IPS-18c (cell line): ENCODE measurements around the gene FOXJ1.
"Not testable (repeated sequence)": the region's sequence is repeated elsewhere in the genome, so short reads cannot be mapped to it uniquely, and the experiment has no call there.

Experiments
- H3K4me3 ChIP-seq: 2 replicates; pipeline ENCODE4 v1.7.0; 2013; ENCODE audit warnings: low read depth, mild to moderate bottlenecking, low read length, moderate library complexity; ENCODE audit not compliant: insufficient read depth
- H3K9me3 ChIP-seq: one replicate; pipeline ENCODE4 v1.6.1; 2013; ENCODE audit warnings: mild to moderate bottlenecking, low read length, moderate library complexity; ENCODE audit not compliant: control insufficient read depth, insufficient read depth

The FOXJ1 gene, protein sequence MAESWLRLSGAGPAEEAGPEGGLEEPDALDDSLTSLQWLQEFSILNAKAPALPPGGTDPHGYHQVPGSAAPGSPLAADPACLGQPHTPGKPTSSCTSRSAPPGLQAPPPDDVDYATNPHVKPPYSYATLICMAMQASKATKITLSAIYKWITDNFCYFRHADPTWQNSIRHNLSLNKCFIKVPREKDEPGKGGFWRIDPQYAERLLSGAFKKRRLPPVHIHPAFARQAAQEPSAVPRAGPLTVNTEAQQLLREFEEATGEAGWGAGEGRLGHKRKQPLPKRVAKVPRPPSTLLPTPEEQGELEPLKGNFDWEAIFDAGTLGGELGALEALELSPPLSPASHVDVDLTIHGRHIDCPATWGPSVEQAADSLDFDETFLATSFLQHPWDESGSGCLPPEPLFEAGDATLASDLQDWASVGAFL

DNA sequence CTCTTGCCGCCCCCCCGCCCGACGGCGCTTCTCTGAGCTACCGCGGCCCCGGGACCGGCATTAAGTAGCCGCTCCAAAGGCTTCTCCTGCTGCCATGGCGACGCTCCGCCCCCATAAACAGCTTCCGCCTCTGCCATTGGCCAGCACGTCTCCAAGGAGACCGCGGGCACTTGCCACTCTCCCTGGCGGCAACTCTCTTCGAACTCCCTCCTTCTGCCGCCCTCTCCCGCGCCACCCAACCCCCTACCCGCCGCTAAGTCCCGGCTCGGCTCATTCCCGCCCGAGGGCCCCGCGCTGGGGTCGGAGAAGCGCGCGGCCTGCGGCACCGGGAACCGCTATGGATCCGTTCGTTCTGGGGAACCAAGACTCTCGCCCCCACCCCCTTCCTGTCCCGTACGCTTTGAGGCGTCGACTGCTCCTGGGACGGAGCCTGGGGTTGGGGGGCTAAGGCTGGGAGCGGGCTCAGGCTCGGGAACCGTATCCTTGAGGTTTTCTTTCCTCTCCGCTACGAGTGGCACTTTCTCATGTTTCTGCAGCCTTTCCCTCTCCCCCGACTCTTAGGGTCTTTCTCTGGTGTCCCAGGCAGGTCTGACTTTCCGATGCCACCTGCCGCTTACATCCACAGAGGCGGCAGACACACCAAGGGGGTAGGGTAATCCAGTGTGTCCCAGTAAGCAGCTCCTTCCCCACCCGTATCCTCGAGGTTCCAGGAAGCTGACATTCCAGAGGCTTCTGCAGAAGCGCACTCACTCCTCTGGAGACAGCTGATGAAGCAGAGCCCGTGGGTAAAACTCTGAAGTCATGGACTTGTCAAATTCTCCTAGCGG, at the start of gene FOXJ1:
Gene FOXJ1 (minus strand): TSS at position 34 of the 827 bp plus-strand sequence. CDS start 850 bp downstream, outside the sequence.
- peak within 1 kb of the TSS; percentile 70 for H3K4me3 ChIP-seq
- H3K9me3 ChIP-seq = no peaks in the 10 kb centered on the region

DNA sequence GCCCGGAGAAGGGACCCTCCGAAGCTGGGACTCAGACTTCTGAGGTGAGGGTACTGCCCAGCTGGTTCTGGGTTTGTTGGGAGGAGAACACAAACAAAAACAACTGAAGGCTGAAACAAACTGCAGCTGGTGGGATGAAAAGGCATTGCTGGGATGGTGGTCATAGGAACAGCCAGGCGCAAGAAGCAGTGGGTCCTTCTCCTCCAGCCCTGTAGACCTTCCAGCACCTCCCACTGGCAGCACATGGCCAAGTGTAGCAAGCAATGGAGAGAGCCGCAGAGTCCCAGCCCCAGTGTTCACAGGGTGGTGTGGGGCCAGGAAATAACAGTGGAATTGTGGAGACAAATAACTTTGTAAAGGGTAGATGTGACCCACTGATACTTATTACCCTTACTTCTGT, 48.7 kb upstream of the FOXJ1 start:
- Histone ChIP-seq H3K9me3 (no peaks in the 10 kb centered on the region), H3K4me3 (no peak overlapping the region)

DNA sequence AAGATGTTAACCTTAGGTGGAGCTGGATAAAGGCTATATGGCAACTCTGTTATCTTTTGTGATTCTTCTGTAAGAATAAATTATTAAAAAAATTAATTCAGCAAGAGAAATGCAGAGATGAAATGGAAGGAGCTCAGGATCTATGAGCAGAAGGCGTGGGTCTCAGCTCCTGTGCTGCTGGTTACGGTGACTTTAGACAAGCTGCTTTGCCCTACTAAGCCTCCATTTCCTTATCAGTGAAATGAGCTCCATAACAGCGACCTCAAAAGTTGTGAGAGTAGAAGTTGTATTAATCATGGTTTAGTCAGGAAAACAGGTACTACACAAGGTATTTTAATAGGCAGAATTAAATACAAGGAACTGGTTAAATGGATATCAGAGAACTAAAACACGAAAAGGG, 48.2 kb upstream of the FOXJ1 start:
- Histone ChIP-seq H3K4me3 (no peak overlapping the region), H3K9me3 (no peaks in the 10 kb centered on the region)

DNA sequence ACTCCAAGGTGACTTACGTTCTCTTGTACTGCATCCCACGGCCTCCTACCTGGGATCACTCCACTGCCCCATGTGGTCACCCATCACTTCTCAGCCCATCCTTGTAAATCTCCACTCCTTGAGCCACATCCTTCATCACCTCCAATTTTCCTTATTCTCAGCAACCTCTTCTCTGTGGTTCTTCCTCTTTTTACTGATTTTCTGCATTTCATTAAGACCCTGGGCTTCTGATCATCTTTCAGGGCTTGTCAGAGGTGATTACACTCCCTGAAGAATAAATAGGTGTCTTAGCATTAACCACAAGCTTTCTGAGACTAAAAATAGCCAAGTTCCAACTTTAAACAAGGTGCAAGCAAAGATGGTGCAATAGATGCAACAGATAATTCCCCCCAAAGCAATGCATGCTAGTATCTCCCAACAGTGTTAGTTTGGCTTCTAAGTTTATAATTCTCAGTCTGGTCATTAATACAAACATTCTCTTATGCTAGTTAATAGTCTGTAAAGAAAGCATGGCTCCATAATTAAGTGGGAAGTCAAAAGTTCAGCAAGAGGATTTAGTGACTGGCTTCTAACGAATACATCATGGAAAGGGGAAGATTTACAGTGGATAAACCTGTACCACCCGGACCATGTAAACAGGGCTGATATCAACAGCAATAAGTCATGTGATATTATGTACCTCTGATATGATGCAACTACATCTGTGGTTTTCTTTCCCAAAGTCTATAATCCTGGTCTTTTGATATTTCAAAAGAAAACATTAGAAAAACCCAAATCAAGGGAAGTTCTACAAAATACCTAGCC, 47.4 kb upstream of the FOXJ1 start:
- H3K9me3 ChIP-seq = no peaks in the 10 kb centered on the region

DNA sequence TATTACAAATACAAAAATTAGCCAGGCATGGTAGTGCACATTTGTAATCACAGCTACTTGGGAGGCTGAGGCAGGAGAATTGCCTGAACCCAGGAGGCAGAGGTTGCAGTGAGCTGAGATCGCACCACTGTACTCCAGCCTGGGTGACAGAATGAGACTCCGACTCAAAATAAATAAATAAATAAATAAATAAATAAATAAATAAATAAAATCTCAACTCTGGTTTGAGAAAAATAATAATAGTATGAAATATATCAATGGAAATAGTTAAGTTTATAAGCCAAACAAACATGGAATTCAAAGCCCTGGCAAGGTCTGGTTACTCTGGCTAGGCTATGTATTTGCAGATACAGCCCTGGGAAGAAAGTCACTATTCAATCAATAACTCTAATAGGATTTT, 45.7 kb upstream of the FOXJ1 start:
- not testable (repeated sequence) for H3K9me3 ChIP-seq, H3K4me3 ChIP-seq

More for the DNA sequence above, 47.4 kb upstream of the FOXJ1 start:
- no peak overlapping the region for H3K4me3 ChIP-seq

DNA sequence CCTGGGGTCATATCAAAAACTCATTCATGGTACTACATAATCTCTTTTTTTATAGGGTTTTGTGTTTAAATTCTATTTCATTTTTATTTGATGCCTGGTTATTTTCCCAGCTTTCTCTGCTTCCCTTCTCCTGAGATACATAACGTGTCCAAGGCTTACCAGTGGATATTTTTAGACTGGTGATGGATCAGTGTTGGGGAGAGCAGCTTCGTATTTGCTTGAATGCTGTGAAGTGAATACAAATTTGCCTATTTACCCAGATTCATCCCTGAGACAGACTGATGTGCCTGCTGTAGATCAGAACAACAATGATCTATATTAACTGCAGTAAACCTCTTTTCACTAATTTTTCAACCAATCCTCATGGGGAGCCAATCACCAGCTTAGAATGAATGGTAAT, 43.2 kb upstream of the FOXJ1 start:
- Histone ChIP-seq H3K9me3 (no peaks in the 10 kb centered on the region), H3K4me3 (no peak overlapping the region)

DNA sequence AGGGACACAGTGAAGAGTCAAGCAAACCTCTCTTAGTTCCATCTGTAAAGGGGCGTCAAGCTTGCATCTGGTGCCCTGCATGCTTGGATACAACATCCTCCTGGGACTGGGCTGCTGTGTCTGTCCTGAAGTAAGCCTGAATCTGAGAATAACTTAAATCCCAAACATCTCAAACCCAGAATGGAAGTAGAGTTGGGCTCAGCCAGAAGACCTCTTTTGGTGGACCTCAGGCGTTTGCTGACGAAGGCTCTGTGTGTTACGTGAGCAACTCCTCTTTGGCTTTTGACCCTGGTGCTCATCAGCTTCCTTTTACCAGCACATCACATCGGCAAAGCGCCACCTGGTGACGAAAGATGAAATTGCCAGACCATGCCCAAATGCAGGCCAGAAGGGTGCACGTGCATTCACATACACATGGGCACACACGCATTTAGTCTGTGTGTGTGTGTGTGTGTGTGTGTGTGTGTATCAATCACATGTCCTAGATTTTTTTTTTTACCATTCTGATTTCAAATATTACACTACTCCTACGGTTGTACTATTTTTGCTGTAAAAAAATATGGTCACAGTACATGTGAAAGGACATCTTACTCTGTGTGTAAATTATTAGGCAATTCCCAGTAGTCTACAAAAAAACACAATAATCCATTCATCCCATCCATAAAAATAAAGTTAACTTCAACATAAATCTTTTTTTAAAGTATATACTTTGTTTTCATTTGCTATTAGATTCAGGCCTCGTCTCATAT, 41.1 kb upstream of the FOXJ1 start:
- H3K9me3 ChIP-seq = no peaks in the 10 kb centered on the region
- H3K4me3 ChIP-seq = no peak overlapping the region

DNA sequence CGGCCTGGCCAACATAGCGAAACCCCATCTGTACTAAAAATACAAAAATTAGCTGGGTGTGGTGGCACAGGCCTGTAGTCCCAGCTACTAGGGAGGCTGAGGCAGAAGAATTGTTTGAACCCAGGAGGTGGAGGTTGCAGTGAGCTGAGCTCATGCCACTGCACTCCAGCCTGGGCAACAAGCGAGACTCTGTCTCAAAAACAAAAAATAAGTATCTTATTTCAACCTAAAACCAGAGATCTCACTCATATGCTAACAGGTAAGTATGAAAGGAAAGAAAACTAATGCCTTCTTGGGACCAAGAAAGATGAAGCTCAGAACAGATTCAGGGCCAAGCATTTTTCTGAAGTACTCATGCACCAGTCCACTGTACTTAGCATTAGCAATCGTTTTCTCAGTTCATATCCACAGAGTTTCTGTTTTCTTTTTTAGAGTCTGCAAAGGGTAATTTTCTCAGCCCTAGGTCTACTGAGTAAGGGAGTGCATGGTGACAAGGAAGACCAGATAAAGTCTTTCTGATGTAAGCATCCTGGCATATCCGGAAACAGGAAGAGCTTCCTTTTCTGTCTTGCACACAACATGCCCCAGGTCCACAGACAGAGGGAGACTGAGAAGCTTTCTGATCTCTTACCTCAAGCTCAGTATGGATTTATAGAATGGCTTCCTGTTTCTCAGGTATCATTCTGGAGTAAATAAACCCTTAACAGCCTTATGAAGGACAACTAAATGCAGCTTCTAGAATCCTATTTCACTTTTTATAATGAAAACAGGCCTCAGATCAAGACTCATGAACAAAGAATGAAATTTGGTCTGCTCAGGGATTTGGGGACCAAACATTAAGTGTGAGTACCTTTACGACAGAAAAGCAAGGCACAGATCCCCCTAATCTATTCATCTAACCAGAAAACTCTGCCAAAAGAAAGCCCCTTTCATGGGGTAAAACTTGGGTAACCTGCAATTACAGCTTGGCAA, 38.7 kb upstream of the FOXJ1 start:
- Histone ChIP-seq H3K9me3 (no peaks in the 10 kb centered on the region), H3K4me3 (no peak overlapping the region)

DNA sequence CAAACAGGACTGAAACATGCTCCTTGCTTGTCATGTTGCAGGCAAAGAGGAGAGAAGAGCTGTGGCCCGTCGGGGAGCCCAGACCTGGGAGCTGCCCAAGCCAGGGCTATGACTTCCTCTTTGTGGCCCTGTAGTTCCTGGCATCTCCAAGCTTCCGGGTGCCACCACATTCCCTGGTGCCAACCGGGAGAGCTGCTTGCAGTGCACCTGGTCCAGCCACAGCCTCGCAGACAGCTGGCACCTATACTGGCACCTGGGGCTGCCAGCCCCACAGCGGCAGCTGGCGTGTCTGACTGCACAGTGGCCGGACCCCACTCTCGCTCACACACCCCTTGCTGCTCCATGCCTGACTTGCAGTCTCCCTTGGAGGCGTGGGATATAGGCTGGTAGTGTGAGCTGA, 37.1 kb upstream of the FOXJ1 start:
- no peaks in the 10 kb centered on the region for H3K9me3 ChIP-seq
- no peak overlapping the region for H3K4me3 ChIP-seq

DNA sequence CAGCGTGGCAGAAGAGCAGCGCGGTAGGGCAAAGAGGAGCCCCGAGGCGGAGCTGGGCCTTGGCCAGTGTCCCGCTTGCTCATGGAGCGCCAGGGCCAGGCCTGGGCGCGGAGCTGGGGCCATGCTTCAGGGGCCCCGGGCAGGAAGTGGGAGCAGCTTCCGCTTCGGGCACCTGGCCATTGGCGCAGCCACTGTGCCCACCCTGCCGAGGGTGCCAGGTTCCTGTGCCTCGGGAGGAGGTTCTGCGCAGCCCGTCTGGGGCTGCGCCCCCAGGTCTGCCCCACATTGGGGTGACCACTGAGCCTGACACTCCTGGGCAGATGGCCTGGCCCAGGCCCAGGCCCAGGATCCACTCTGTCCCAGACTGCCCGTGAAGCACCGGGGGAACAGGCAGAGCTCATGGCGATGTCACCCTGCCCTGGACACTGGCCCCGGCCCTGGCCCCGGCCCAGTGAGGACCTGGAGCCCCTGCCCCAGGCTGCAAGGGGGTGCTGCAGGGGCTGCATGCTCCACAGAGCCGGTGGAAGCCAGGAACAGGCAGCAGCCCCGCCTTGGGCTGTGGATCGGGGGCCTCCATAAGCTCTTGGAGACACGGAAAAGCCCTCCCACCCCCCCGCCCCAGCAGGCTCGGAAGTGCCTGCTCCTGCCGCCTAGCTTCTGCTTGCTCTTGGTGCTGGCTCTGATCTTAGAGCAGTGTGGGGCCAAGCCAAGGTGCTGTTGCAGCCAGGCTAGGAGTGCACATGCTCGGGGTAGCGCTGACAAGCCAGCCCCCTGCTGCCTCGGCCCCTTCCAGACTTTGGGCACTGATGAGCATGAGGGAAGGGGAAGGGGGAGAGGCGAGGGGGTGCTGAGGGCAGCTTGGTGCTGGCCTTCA, 35.9 kb upstream of the FOXJ1 start:
- Histone ChIP-seq H3K9me3 (no peaks in the 10 kb centered on the region), H3K4me3 (no peak overlapping the region)

DNA sequence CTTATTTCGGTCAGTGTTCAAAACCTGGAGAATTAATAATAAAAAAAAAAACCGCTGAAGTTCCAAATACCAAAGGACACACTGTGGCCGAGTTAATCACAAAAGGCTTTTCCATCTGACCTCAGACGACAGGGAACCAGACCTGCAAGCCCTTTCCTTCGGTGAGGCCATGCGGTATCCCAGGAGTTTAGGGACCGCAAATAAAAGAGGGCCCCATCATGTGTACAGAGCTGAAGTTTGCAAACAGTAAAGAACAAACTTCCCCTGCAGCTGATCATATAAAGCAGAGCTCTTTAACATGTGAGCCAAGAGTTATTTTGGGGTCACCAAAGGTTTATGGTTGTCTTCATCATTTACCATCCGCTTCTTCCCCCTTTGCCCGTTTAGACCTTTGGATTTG, 33.0 kb upstream of the FOXJ1 start:
- H3K9me3 ChIP-seq = no peaks in the 10 kb centered on the region
- H3K4me3 ChIP-seq = no peak overlapping the region

DNA sequence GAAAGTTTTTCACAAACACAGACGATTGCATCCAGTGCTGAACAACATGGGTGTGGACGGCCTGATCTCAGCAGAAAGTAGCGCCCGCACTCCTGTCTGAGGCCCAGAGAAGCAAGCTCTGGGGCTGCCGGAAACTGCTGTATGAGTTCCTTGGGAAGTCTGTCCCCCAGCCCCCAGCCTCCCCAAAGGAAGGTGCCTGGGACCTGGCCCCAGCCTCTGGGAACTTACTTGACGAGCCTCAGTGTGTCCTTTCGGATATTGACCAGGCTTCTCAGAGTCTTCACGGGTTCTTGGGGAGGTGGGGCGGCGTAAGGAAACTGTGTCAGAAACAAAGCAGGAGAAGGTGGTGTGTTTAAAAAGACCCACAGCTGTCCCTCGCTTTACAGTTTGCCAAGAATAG, 32.4 kb upstream of the FOXJ1 start:
- Histone ChIP-seq H3K9me3 (no peaks in the 10 kb centered on the region), H3K4me3 (no peak overlapping the region)

DNA sequence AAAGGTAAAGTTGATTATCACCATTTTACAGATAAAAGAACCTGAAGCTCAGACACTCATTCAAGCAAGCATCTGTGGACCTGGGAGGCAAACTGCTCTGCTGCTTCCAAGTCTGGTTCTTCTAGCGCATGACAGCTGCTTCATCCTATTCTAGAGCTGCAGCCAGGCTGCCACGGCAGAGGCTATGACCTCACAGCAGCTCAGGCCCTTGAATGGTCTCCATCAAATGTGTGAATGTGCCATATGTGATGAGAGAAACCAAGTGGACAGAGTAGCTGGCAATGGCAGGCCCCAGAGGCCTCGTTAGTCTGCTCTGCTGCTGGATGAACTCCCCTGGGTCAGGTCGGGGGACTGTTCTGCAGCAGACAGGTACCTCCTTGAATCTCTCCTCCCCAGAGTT, 30.7 kb upstream of the FOXJ1 start:
- no peak overlapping the region for H3K4me3 ChIP-seq
- H3K9me3 ChIP-seq = no peaks in the 10 kb centered on the region

DNA sequence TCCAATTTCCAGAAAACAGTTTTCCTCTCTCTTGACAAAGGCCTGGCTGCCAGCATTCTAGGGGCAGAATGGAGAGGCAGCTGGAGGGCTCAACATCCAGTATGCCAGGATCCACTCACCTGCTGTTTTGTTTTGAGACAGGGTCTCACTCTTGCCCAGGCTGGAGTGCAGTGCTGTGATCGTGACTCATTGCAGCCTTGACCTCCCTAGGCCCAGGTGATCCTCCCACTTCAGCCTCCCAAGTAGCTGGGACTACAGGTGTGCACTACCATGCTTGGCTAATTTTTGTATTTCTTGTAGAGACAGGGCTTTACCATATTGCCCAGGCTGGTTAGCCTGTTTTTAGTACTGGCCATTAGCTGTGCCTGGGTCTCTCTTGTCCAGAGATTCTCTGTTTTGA, 29.1 kb upstream of the FOXJ1 start:
- no peak overlapping the region for H3K4me3 ChIP-seq

DNA sequence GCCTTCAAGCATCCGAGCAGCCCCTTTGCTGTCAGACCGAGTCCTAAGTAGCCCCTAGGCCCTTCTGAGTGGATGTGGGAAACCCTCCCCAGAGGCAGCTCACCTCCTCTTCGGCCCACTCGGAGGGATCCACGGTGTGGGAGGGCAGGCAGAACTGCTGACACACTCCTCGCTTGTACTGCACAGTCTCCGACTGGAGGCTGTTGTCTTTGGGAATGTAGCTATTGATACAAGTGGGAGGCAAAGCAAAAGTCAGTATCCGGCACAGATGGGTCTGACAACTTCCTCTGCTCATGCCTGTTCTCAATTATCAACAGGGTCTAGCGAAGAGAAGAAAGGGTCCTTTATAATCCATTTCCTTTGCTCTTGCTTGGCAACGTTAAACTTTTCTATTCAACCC, 25.9 kb upstream of the FOXJ1 start:
- Histone ChIP-seq H3K9me3 (no peaks in the 10 kb centered on the region), H3K4me3 (no peak overlapping the region)

More for the DNA sequence above, 29.1 kb upstream of the FOXJ1 start:
- H3K9me3 ChIP-seq = no peaks in the 10 kb centered on the region
